Kidney epithelial cell (primary cell): Measurements from ENCODE around the gene ASXL1. TPM values are rescaled to one million over a fixed set of nuclear protein-coding genes. Genes with fewer than 3 reads are reported as not detected.

Source experiments
- DNase-seq: peaks from one replicate; pipeline ENCODE4 v3.0.0-alpha.2; 2010; ENCODE audit warnings: low read depth
- H3K27me3 ChIP-seq: 2 replicates; pipeline ENCODE4 v1.6.0; 2011; ENCODE audit warnings: low read length; ENCODE audit not compliant: control insufficient read depth, insufficient read depth
- H3K36me3 ChIP-seq: 2 replicates; pipeline ENCODE4 v1.5.1; 2011; ENCODE audit warnings: low read length; ENCODE audit not compliant: control insufficient read depth, insufficient read depth
- H3K4me3 ChIP-seq: 2 replicates; pipeline ENCODE4 v1.5.1; 2011; ENCODE audit warnings: low read depth, mild to moderate bottlenecking, control low read depth, low read length
- total RNA-seq: library from RNA; depleted of rRNA; stranded (reverse); fragments of >200 nt; gene quantifications from 2 replicates; pipeline ENCODE4 v1.2.3, GENCODE V29; 2015
- TF ChIP-seq, protein P1 (sequence below): IDR thresholded peaks from 2 replicates; pipeline ENCODE4 v1.5.1; 2011; ENCODE audit warnings: mild to moderate bottlenecking, moderate library complexity, low read length, control low read depth, inconsistent platforms; ENCODE audit not compliant: insufficient read depth, poor library complexity, severe bottlenecking

ASXL1 gene
- total RNA-seq, 1 donor from 2014 or later: 31.6 TPM

DNA sequence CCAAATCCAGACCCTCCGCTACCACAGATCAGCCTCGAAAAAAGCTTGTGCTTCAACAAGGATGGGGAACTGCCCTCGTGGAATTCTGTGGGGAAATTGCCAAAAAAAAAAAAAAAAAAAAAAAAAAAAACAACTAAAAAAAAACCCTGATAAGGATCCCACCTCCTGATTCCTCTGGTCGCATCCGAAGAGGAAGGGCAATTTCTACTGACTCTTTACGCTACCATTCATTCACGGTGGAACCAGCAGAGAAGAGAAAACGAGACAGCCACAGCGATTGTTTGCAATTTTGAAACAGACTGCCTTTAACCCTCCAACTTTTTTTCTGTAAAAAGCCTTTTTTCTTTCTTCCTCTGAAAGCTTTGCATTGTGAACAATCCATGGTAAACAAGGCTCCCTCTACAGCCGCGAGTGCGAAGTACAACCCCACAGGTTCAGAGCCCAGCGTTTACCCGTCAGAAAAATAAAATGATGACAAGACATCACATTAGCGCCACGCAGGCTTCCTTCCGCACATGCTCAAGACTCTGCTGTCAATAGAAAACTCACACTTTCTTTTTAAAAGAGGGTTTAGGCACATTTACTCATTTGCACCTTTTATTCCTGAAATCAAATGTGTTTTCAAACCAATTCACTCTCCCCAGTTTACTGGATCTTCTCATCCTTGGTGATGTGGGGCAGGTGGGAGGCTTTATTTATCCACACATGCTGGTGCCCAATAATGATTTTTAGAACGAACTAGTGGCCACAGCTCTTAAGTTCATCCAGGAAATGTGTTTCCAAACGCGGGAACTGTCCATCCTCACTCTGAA, 127.0 kb downstream of the ASXL1 start:
- DNase-seq: peak; percentile 56

DNA sequence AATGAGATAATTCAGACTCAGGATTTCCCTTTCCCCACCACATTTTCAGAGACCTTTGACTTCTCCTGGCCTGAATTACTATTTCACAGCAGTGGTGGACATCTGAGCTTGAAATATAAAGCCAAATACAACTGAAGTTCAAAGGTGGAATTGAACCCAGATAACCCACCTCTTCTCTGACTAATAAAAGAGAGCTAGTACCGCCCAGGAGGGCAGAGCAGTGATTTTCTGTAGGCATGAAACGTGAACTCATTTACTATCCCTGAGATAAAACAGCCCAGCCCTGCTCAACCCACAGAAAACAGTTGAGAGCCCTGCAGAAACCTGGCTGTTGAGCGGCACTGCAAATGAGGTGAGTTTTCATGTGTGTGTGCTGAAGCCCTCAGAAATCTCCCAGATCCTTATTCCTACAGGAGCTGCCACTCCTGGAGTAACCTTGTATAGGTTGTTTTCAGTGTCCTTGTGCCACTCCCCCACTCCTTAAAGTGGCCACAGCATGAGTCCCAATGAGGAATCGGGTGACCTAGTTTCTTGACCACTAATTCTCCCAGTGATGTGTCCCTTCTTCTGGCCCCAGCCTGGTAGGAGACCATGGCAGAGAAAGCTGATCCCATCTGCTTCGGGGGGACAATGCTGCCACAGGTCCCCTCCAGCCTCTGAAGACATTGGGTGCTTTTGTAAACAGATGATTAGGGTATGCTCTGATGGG, 127.8 kb downstream of the ASXL1 start:
- H3K36me3 ChIP-seq: no peaks in the 10 kb centered on the region
- no peak overlapping the region for H3K4me3 ChIP-seq
- TF ChIP-seq, protein P1, sequence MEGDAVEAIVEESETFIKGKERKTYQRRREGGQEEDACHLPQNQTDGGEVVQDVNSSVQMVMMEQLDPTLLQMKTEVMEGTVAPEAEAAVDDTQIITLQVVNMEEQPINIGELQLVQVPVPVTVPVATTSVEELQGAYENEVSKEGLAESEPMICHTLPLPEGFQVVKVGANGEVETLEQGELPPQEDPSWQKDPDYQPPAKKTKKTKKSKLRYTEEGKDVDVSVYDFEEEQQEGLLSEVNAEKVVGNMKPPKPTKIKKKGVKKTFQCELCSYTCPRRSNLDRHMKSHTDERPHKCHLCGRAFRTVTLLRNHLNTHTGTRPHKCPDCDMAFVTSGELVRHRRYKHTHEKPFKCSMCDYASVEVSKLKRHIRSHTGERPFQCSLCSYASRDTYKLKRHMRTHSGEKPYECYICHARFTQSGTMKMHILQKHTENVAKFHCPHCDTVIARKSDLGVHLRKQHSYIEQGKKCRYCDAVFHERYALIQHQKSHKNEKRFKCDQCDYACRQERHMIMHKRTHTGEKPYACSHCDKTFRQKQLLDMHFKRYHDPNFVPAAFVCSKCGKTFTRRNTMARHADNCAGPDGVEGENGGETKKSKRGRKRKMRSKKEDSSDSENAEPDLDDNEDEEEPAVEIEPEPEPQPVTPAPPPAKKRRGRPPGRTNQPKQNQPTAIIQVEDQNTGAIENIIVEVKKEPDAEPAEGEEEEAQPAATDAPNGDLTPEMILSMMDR: no peak
- H3K27me3 ChIP-seq: peaks cover 3% of the 10 kb centered on the region
- DNase-seq: no peak

More for the DNA sequence above, 127.0 kb downstream of the ASXL1 start:
- H3K27me3 ChIP-seq: peaks cover 3% of the 10 kb centered on the region
- TF ChIP-seq, protein P1: peak; percentile 81
- peak overlapping the region; percentile 57 for H3K4me3 ChIP-seq
- no peaks in the 10 kb centered on the region for H3K36me3 ChIP-seq

DNA sequence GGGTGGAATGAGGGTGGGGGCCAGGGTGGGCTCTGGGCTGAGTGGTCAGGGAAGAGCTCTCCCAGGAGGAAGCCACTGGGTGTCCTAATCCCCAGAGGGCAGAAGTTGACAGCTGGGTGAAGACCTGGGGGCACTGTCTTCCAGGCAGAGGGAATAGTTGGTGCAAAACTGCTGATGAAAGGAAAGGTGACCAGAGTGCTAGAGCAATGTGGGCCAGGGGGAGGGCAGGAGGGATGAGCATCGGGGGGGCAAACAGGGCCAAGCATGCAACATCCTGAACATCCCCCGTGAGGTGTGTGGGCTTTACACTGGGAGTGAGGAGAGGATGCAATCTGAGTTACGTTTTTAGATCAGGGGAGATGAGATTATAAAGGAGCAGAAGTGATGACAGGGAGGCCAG, 129.2 kb downstream of the ASXL1 start:
- Histone ChIP-seq H3K36me3 (no peaks in the 10 kb centered on the region), H3K4me3 (no peak overlapping the region), H3K27me3 (peaks cover 3% of the 10 kb centered on the region)
- TF ChIP-seq, protein P1: no peak
- no peak for DNase-seq

DNA sequence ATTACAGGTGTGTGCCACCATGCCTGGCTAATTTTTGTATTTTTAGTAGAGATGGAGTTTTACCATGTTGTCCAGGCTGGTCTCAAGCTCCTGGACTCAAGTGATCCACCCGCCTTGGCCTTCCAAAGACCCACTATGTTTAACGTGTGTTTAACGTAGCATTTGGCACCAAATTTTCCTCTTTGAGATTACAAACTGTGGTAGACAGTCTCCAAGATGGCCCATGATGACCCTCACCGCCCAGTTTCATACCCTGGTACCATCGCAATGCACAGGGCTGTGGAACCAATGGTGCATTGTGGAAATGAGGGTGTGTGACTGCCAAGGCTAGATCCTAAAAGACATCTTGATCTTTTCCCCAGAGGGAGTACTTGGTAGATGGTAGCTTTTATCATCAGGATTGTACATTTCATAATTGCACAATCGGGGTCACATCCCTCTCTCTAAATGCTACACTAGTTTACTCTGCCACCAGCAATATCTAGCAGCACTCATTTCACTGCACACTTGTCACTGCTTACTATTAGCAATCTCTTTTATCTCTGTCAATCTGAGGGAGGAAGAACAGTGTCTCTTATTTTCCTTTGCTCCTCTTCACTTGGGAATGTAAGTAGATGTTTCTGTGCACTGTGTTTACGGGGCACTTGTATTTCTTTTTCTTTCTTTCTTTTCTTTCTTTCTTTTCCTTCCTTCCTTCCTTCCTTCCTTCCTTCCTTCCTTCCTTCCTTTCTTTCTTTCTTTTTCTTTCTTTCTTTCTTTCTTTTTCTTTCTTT, 130.1 kb downstream of the ASXL1 start:
- H3K36me3 ChIP-seq: no peaks in the 10 kb centered on the region
- H3K27me3 ChIP-seq: peaks cover 3% of the 10 kb centered on the region
- no peak for DNase-seq
- TF ChIP-seq, protein P1: no peak
- H3K4me3 ChIP-seq: no peak overlapping the region

Other genes starting within 250 kb of the ASXL1 start
- gene TM9SF4, start 248.6 kb upstream of the ASXL1 start, total RNA-seq: 39.6 and 43.4 TPM in 2 replicates
- gene PLAGL2, start 150.6 kb upstream of the ASXL1 start, total RNA-seq: 13.5 and 16.6 TPM in 2 replicates
- gene POFUT1, start 150.5 kb upstream of the ASXL1 start, total RNA-seq: 44.3 and 50.8 TPM in 2 replicates
- gene KIF3B, start 80.7 kb upstream of the ASXL1 start, total RNA-seq: 34.2 and 37.0 TPM in 2 replicates
- 31.4 and 35.7 TPM in 2 replicates for gene NOL4L, start 227.0 kb downstream of the ASXL1 start, total RNA-seq